HG02943 (cell line): ENCODE measurements around the gene CELSR3.

Source experiments
- ATAC-seq: cut with Tn5 transposase; IDR thresholded peaks from one replicate; pipeline ENCODE4 v1.9.1; 2021; ENCODE audit warnings: mild to moderate bottlenecking, low read depth, moderate library complexity; ENCODE audit not compliant: unreplicated experiment

CELSR3 gene

GRCh38 chr3:48663489-48664312 is 1.0 kb upstream of the CELSR3 start:
- peak; percentile 77 for ATAC-seq

GRCh38 chr3:48662145-48662752 is 437 bp downstream of the CELSR3 start:
- no peak for ATAC-seq

DNA sequence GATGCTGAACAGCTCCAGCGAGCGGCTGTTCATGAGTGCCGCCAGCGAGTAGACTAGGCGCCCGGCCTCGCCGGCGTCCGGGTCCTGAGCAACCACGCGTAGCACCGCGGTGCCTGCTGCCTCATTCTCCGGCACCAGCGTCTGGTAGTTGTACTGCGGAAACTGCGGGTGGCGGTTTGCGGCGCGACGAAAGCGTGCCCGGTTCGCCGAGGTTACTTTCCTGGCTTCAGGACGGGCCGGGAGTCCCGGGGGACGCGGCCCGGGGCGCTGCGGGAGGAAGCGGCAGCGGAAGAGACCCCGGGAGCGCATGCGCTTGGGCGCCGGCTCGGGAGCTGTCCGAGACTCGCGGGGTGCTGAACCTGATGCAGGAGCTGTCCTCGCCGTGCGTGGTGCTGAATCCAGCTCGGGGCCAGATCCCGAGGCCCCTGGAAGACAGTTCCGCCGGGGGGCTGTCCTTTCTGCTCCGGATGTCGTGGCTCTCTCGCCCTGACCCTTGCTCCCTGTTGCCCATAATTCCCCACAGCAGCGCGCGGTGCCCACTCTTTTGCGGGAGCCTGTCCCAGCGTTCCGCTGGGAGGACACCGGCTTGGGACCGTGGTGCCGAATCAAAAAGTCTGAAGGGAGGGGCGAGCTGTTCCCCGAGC is 1.1 kb downstream of the CELSR3 start:
- ATAC-seq = no peak

- no peak for ATAC-seq
Measured at GRCh38 chr3:48660800-48661400, 1.8 kb downstream of the CELSR3 start.

DNA sequence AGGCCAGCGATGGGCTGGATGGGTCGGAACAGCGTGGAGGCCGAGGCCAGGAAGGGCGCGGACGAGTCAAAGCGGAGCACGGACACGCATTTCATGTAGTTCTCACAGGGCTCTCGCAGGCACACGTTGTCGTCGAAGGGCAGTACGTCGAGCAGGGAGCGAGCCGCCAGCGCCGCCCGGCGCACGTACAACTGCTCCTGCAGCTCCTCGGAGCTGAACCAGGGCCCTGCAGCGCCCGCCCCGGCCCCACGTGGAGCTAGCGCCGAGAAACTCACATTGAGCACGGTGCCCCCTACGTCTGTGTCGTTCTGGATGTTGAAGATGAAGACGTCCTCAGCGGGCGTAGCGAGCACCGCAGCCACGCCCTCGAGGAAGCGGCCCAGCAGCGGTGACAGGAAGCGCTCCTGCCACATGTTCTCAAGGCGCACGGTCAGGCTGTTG is 5.8 kb downstream of the CELSR3 start:
- ATAC-seq = no peak

- ATAC-seq = peak; percentile 56
Measured at GRCh38 chr3:48656061-48656840, 6.4 kb downstream of the CELSR3 start.

GRCh38 chr3:48655606-48656005 is 7.1 kb downstream of the CELSR3 start:
- no peak for ATAC-seq

- no peak for ATAC-seq
Measured at GRCh38 chr3:48655063-48655462, 7.6 kb downstream of the CELSR3 start.

DNA sequence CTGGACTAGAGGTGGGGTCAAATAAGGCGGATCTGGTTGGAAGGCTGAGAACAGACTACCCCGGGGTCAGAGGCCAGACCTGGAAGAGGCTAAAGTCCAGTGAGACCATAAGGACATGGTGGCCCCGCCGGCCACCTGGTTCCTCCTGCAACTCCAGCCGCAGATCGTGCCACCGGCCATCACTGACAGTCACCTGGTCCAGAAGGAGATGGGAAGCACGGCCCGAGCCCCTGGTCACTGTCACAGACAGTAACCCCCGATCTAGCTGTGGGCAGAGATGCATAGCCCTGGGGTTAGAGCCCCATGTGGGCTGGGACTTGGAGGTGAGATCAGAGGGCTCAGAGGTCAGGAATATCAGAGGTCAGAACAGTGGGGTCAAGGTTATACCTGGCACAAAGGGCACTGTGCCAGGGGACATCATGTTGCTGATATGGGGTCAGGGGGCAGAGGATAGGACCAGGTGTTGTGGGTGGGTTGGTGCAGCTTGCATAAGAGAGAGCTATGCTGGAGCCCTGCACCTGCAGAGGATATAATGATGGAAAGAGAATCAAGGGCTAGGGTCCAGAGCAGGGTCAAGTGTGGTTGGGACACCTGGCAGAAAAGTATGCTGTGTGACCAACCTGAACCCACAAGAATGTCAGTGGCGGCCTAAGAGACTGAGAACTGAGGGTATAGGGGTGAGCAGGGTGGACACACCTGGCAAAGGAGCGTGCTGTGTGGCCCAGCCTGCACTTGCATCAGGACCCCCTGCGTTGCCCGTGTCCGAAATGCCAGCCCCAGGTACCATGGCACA is 9.6 kb downstream of the CELSR3 start:
- ATAC-seq = no peak

- no peak for ATAC-seq
Measured at GRCh38 chr3:48651771-48652170, 10.9 kb downstream of the CELSR3 start.

DNA sequence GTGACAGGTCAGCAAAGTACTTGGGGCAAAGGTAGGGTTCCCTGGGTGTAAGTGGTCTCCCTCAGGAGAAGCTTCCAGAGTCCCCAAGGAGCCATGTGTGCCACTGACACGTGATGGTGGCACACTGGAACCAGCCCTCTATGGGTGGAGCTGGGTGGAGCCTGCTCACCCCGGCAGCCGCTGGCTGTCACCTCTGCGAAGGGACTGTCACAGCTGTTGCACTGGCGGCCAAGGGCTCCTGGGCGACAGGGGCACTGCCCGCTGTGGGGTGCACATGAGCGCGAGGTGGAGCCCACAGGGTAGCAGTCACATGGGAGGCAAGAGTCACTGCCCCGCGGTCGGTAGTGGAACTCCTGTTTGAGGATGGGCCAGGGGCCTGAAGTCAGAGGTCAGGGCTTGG is 12.0 kb downstream of the CELSR3 start:
- no peak for ATAC-seq

- no peak for ATAC-seq
Measured at GRCh38 chr3:48648188-48648850, 14.4 kb downstream of the CELSR3 start.

DNA sequence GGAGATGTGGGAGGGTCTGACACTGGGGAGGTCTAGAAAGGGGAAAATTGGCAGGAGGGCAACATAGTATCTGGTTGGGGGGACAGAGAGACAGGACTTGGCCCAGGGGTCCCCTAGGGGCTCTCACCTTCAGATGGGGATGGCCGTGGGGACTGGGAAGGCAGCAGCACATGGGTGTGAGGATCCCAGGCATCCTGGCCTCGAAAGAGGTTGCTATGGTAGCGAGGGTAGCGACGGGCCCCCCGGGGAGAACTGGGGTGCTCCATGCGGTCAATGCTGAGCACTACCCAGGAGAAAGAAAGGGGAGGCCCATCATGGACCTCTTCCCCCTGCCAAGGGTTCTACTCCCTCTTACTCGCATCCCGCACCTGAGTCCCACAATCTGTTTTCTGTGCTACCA is 15.0 kb downstream of the CELSR3 start:
- no peak for ATAC-seq

GRCh38 chr3:48644898-48645760 is 17.6 kb downstream of the CELSR3 start:
- ATAC-seq = no peak

DNA sequence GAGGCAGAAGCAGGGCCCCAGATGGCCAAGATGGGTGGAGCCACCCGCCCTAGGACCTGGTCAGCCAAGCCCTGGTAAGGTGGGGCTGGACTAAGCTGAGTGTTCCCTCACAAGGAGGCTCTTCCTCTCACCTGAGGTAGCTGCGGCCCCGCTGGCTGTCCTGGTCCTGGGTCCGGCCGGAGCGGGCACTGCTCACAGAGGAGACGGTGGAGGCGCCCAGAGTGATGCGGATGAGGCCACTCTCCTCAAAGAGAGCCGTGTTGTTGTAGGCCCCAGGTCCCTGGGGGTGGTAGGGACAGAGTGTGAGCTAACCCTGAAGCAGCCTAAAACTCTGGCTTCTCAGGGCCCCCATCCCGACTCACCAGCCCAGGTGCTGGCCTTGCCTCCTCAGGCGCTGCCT is 20.1 kb downstream of the CELSR3 start:
- ATAC-seq = no peak

- no peak for ATAC-seq
Measured at GRCh38 chr3:48641396-48641795, 21.3 kb downstream of the CELSR3 start.

DNA sequence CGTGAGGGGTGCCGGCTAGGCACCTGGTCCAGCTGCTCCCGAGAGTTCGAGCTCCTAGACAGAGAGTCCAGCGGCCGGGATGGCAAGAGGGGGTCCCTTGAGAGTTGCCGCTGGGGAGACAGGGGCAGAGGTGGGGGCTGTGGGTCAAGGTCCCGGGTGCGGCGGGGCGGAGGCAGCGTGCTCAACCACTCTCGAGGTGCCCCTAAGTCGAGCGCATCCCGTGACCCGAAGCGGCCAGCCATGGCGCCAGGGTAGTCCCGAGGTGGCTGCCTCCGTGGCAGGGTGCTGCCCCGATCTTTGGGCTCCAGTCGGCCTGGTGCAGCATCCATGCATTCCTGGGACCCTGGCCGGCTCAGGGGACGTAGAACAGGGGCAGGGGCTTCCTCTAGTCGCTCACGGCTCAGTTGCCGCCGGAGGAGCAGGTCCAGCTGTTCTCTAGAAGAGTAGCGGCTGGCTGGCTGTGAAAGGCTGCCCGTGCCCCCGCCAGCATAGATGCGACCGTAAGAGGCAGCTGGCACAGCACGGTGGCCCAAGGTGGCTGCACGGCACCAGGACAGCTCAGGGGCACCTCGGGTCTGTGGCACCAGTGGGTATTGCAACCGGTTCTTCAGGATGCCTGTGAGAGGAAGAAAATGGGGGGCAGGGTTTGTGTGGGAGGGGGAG is 22.6 kb downstream of the CELSR3 start:
- no peak for ATAC-seq

DNA sequence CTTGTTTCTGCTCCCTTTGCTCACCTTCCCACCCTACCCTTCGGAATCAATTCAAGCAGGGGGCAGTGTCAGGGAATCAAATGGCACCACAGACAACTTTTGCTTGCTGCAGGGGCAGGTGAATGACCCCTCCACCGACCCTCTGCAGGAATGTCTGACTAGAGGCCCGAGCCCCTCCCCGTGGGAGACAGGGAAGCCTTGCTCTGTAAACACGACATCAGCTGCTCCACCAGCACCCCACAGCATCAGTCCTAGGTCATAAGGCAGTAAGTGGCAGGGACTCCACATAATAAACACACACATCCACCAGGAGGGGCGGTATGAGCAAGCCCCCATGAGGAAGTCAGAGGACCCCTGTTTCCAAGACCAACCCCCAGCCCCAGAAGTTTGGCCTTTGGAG is 25.4 kb downstream of the CELSR3 start:
- ATAC-seq = no peak
